NT2/D1 (cell line): ENCODE results near the gene B4GALT5.

Experiments used
- YY1 ChIP-seq: IDR thresholded peaks from 2 replicates; pipeline ENCODE4 v1.6.1; 2011; ENCODE audit not compliant: insufficient read length, insufficient read depth
- ZNF274 ChIP-seq: IDR thresholded peaks from 2 replicates; pipeline ENCODE4 v1.6.1; 2011; ENCODE audit warnings: mild to moderate bottlenecking, low read depth, low read length

DNA sequence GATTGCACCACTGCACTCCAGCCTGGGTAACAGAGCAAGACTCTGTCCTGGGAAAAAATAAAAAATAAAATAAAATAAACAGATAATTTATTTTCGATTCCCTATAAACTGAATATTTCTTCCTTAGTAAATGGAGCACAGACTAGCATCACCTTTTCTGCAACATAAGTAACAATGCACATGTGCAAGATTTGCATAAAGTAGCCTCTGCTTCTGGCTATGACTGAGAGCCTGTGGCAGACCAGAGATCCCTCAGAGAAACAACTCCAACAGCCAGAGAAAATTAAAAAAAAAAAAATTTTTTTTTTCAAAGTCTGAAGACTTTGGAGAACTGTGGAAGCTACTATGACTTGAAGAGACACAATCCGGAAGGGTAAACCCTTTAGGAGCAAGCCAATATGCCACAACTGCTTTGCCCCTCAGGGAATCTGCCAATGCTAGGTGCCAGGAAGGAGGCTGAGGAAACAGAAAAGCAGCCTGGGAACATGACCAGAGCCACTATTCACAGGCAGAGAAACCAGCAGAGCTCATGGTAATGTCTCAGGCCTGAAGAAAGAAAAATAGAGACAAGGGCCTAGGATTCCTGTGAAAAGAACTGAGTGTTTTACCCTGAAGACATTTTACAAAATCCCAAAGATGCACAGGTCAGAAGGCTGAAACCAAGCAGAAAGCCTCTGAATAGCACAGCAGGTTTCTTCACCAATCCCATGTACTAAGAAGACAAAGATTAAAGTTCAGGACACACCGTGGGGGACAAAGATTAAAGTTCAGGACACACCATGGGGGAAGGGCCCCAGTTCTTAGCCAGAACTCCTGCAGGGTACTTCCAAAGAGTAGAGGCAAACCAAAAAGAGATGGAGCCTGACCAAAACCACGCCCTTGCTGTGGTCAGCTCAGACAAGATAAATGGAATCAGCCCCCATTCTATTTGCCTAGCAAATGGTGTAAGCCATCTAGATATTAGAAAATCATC is 25.8 kb downstream of the B4GALT5 start:
- TF ChIP-seq YY1: no peak
- TF ChIP-seq ZNF274: no peak
